ENCODE data around the gene SNRNP27. TPM values are rescaled to one million over a fixed set of nuclear protein-coding genes. Genes with fewer than 3 reads are reported as not detected.
"Not testable (repeated sequence)": the region's sequence is repeated elsewhere in the genome, so short reads cannot be mapped to it uniquely, and the experiment has no call there.

SNRNP27 gene
- total RNA-seq, 1 donor from 2014 or later = 65.5 TPM

- Mint-ChIP-seq H3K27me3 (ENCODE audit: low read depth) (no peaks in the 10 kb centered on the region), H3K9me3 (no peaks in the 10 kb centered on the region), H3K27ac (ENCODE audit: unreplicated experiment) (no peak overlapping the region), H3K36me3 (ENCODE audit: low read depth) (no peaks in the 10 kb centered on the region), H3K4me3 (no peak overlapping the region), H3K4me1 (no peaks in the 10 kb centered on the region)
- TF ChIP-seq CTCF (conservative IDR thresholded peaks at IDR 0.05) = no peak
- DNase-seq (ENCODE audit: low read depth, low spot score) = no peak
These were observed 55.3 kb downstream of the SNRNP27 start for GRCh38 chr2:69948963-69949645.

GRCh38 chr2:69950241-69950640 is 56.5 kb downstream of the SNRNP27 start:
- Mint-ChIP-seq H3K27me3 (ENCODE audit: low read depth) (no peaks in the 10 kb centered on the region), H3K27ac (ENCODE audit: unreplicated experiment) (no peak overlapping the region), H3K36me3 (ENCODE audit: low read depth) (no peaks in the 10 kb centered on the region), H3K4me3 (no peak overlapping the region), H3K9me3 (no peaks in the 10 kb centered on the region), H3K4me1 (no peaks in the 10 kb centered on the region)
- TF ChIP-seq CTCF (conservative IDR thresholded peaks at IDR 0.05) = no peak
- no peak for DNase-seq (ENCODE audit: low read depth, low spot score)

GRCh38 chr2:69950671-69951070 is 56.9 kb downstream of the SNRNP27 start:
- H3K27me3 Mint-ChIP-seq (ENCODE audit: low read depth); H3K36me3 Mint-ChIP-seq (ENCODE audit: low read depth); H3K27ac Mint-ChIP-seq (ENCODE audit: unreplicated experiment); H3K9me3 Mint-ChIP-seq; H3K4me1 Mint-ChIP-seq; DNase-seq (ENCODE audit: low read depth, low spot score); H3K4me3 Mint-ChIP-seq: not testable (repeated sequence)

GRCh38 chr2:69952336-69953115 is 58.8 kb downstream of the SNRNP27 start:
- no peak for TF ChIP-seq CTCF (conservative IDR thresholded peaks at IDR 0.05)

GRCh38 chr2:69954084-69954483 is 60.3 kb downstream of the SNRNP27 start:
- H3K36me3 Mint-ChIP-seq (ENCODE audit: low read depth) = no peaks in the 10 kb centered on the region
- no peaks in the 10 kb centered on the region for H3K9me3 Mint-ChIP-seq
- DNase-seq (ENCODE audit: low read depth, low spot score) = no peak
- H3K4me3 Mint-ChIP-seq = no peak overlapping the region
- no peak overlapping the region for H3K27ac Mint-ChIP-seq (ENCODE audit: unreplicated experiment)
- H3K4me1 Mint-ChIP-seq = no peaks in the 10 kb centered on the region
- peaks cover 15% of the 10 kb centered on the region for H3K27me3 Mint-ChIP-seq (ENCODE audit: low read depth)
- no peak for TF ChIP-seq CTCF (conservative IDR thresholded peaks at IDR 0.05)

More at GRCh38 chr2:69952336-69953115, 58.8 kb downstream of the SNRNP27 start:
- Mint-ChIP-seq H3K4me3 (no peak overlapping the region), H3K9me3 (no peaks in the 10 kb centered on the region), H3K27ac (ENCODE audit: unreplicated experiment) (peak overlapping the region; percentile 24), H3K4me1 (no peaks in the 10 kb centered on the region), H3K27me3 (ENCODE audit: low read depth) (peaks cover 15% of the 10 kb centered on the region), H3K36me3 (ENCODE audit: low read depth) (no peaks in the 10 kb centered on the region)
- DNase-seq (ENCODE audit: low read depth, low spot score) = no peak

Other genes starting within 250 kb of the SNRNP27 start
- 4.9 and 6.6 TPM in 2 replicates for gene ANXA4, start 151.8 kb upstream of the SNRNP27 start, total RNA-seq
- 19.3 and 21.6 TPM in 2 replicates for gene GMCL1, start 64.3 kb upstream of the SNRNP27 start, total RNA-seq
- 4.9 and 6.6 TPM in 2 replicates for gene MXD1, start 21.2 kb downstream of the SNRNP27 start, total RNA-seq
- gene ASPRV1, start 67.7 kb downstream of the SNRNP27 start, total RNA-seq = 1.2 and 1.7 TPM in 2 replicates
- gene PCBP1, start 193.5 kb downstream of the SNRNP27 start, total RNA-seq = 365 and 382 TPM in 2 replicates